ENCODE measurements around the gene CALHM5.
"Not testable (repeated sequence)": the region's sequence is repeated elsewhere in the genome, so short reads cannot be mapped to it uniquely, and the experiment has no call there.

Gene CALHM5, protein sequence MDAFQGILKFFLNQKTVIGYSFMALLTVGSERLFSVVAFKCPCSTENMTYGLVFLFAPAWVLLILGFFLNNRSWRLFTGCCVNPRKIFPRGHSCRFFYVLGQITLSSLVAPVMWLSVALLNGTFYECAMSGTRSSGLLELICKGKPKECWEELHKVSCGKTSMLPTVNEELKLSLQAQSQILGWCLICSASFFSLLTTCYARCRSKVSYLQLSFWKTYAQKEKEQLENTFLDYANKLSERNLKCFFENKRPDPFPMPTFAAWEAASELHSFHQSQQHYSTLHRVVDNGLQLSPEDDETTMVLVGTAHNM

DNA sequence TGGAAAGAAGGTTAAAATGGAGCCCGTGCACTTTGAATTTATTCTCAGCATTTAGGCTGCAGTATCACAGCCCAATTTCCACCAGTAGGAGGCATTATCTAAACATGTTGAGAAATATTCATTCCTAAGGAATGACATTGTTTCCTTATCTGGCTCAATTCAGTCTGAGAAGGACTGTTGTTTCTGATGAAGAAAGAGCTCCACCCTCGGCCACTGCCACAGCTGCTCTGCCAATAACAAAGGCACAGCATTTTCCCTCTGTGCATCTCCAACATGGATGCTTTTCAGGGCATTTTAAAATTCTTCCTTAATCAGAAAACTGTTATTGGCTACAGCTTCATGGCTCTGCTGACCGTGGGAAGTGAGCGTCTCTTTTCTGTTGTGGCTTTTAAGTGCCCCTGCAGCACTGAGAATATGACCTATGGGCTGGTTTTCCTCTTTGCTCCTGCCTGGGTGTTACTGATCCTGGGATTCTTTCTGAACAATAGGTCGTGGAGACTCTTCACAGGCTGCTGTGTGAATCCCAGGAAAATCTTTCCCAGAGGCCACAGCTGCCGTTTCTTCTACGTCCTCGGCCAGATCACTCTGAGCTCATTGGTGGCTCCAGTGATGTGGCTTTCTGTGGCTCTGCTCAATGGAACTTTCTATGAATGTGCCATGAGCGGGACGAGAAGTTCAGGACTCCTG is at the start of gene CALHM5:
Gene CALHM5 (plus strand): TSS at position 216 of the 687 bp plus-strand sequence. CDS start 58 bp downstream, at position 274.
- no peak for DNase-seq (ENCODE audit: low read depth in 3 of 3, low spot score in 1 of 3)

DNA sequence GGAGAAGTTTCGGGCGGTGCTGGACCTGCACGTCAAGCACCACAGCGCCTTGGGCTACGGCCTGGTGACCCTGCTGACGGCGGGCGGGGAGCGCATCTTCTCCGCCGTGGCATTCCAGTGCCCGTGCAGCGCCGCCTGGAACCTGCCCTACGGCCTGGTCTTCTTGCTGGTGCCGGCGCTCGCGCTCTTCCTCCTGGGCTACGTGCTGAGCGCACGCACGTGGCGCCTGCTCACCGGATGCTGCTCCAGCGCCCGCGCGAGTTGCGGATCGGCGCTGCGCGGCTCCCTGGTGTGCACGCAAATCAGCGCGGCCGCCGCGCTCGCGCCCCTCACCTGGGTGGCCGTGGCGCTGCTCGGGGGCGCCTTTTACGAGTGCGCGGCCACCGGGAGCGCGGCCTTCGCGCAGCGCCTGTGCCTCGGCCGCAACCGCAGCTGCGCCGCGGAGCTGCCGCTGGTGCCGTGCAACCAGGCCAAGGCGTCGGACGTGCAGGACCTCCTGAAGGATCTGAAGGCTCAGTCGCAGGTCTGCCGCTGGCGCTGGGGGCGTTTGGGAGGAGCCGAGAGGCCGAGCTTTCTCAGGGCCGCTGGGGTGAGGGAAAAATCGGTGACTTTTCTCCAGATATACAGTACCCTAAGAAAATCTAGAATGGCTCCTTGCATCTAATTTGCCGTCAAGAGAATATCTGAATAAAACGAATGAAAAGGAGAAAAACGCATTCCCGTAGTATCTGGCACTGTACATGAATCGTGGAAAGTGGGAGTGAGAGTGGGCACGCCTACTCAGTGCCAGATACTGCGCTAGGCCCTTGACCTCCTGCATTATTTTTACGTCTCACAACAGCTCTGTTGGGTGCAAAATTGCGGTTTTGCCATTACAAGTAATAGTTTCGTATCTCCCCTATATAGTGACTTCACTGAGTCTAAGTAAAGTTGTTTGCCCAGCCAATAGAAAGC is 49.2 kb upstream of the CALHM5 start:
- DNase-seq (ENCODE audit: low read depth in 3 of 3, low spot score in 1 of 3) = peak in 2 of 3 donors; percentile 14 to 18

DNA sequence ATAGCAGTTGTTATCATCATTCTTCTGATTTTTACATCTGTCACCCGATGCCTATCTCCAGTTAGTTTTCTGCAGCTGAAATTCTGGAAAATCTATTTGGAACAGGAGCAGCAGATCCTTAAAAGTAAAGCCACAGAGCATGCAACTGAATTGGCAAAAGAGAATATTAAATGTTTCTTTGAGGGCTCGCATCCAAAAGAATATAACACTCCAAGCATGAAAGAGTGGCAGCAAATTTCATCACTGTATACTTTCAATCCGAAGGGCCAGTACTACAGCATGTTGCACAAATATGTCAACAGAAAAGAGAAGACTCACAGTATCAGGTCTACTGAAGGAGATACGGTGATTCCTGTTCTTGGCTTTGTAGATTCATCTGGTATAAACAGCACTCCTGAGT is 48.1 kb upstream of the CALHM5 start:
- no peak for DNase-seq (ENCODE audit: low read depth in 3 of 3, low spot score in 1 of 3)

DNA sequence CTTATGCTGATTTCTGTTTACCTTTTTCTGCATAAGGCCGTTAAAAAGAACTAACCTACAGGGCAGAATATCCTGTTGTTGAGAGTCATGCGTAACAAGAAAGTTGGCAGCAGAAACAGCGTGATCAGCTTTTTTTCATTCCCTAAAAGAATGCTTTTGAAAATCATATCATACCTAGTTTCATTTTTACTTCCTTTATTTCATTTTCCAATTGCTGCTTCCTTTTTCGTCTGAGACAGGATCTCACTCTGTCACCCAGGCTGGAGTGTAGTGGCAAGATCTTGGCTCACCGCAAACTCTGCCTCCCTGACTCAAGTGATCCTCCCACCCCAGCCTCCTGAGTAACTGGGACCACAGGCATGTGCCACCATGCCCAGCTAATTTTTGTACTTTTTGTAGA is 46.2 kb upstream of the CALHM5 start:
- no peak for DNase-seq (ENCODE audit: low read depth in 3 of 3, low spot score in 1 of 3)

DNA sequence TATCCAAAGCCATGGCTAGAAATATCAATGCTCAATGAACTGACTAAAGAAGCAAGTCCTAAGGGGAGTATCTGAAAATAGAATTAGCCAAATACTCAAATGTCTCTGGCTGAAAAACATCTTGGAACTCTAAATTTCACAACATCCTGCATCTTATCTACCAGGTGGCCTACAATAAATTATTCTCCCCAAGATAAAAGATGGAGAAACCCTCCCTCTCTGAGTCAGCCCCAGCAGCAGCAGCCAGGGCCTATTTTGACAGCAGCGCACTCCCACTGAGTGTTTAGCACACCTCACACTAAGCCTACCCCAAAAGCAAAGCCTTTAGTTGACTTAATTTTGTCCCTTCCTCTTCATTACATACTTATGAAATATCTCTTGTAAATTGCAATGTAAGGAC is 44.3 kb upstream of the CALHM5 start:
- no peak for DNase-seq (ENCODE audit: low read depth in 3 of 3, low spot score in 1 of 3)

DNA sequence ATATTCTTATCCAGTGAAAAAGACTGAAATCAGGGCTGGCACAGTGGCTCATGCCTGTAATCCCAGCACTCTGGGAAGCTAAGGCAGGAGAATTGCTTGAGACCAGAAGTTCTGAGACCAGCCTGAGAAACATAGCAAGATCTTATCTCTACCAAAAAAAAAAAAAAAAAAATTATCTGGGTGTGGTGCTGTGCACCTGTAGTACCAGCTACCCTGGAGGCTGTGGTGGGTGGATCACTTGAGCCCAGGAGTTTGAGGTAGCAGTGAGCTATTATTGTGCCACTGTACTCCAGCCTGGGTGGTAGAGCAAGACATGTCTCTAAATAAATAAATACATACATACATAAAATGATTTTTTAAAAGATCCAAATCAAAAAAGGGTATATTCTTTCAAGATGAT is 43.9 kb upstream of the CALHM5 start:
- DNase-seq (ENCODE audit: low read depth in 3 of 3, low spot score in 1 of 3) = no peak

DNA sequence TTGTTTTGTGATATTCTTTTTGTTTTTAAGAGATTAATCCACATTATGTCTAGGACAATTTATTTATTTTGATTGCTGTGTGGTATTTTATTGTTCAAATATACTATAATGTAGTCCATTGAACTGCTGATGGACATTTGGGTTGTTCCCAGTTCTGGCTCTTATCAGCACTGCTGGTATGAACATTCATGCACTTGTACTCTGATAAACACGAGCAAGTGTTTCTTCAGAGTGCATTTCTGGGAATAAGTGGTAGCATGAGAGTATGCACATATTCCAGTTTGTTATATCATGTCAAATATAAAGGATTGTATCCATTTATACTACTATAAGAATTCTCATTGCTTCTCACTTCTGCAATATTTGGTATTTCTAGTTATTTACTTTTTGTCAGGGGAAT is 43.1 kb upstream of the CALHM5 start:
- DNase-seq (ENCODE audit: low read depth in 3 of 3, low spot score in 1 of 3) = no peak

DNA sequence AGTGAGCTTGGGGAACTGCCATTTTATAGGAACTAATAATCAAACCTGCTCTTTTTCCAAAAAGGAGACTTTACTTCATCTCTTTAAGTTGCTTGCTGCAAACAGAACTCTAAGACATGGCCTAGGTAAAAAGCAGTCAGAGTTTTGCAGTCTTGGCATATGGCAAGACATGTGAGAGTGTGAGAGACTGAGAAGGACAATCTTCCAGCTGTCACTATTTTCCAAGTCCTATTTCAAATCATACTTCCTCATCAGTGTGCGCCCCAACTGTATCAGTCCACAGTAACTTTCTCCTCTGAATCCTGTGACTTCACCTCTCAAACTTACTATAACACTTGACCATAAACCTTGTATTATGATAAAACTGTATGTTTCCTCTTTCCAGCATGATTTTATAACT is 39.9 kb upstream of the CALHM5 start:
- DNase-seq (ENCODE audit: low read depth in 3 of 3, low spot score in 1 of 3) = no peak

DNA sequence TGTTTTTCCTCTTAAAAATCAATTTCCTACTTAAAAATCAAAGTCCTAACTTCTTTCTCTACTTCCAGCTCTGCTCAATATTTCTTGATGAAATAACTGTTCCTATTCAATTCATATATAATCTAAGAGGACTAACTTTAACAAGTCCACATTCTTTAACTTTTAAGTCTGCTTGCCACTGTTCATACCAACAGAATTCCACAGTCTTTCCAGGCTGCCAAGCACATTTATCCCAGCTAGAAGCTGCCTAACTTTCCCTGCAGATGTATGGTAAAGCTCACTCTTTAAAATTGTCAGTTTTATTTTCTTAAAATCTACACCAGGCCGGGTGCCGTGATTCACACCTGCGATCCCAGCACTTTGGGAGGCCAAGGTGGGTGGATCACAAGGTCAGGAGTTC is 38.7 kb upstream of the CALHM5 start:
- DNase-seq (ENCODE audit: low read depth in 3 of 3, low spot score in 1 of 3) = no peak

DNA sequence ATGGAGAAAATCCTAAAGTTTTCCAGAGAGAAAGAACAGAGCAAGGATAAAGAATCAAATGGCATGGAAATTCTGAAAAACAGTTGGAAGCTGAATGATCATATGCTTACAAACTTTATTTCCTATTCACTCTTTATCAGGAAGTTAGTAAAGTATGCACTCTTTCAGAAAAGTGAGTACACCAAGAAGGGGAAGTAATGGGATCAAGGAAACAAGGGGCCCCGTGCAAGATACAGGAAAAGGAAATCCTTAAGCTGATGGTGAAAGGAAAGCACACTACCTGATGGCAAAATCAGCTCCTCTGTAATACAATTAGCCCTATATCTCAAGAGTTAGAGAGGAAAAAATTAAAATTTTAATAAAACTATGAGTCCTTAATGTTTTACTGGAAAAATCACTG is 36.3 kb upstream of the CALHM5 start:
- DNase-seq (ENCODE audit: low read depth in 3 of 3, low spot score in 1 of 3) = no peak

DNA sequence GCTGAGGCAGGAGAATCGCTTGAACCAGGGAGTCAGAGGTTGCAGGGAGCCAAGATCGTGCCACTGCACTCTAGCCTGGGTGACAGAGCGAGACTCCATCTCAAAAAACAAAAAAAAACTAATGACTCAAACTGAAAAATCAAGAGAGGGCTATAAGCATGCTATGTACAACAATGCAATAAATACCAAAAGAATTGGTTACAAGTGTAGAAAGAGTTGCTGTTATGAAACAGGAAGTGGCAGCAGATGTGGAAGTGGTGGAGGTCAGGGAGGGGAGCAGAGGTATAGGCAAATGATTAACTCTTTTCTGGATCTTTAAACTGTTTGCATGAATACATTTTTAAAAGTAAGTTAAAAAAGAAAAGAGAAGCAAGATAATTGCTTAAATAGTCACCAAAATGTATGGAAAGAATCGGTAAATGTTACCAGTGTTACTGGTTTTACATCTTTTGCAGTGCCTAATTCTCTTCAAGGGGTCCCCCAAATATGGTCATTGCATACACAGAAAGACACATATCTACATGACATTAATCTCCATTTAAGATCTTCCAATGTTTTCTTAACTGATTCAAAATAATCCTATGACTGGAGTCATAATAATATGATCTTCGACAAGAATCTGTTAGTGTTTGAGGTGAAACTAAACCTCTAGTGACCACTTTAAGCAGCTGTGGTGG is 35.3 kb upstream of the CALHM5 start:
- DNase-seq (ENCODE audit: low read depth in 3 of 3, low spot score in 1 of 3) = no peak

DNA sequence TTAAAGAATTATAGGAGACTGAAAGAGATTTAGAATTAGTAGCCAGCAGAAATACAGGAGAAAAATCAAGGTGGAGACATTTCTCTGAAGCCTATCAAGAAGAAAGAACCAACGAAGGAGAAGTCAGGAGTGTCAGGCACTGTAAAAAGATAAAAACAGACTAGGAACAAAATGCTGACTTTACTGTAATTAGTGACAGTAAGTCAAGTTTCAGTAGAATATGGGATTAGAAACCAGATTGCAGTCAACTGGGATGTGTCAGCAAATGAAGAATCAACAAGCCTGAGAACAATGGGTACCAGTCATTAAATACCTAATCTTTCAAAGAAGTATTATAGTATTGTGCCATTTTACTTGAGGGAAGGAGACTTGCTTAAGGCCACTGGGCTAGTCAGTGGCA is 28.7 kb upstream of the CALHM5 start:
- DNase-seq (ENCODE audit: low read depth in 3 of 3, low spot score in 1 of 3) = no peak

DNA sequence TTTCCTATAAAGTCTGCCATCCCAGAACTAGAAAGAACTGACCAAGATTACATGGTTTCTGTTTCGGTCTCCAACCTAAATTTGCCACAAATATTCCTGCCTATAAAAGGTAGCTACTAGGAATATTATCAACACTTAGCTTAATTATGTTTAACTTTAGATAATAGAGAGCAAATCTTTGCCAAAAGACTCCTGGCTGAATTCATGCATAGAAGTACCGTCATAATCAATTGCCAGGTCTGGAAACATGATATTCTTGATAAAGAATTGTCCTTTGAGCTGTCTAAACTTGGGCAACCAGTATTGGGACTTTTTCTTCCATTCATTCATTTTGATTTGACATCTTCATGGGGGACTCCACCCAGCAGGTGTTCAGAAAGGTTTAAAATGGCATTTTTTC is 27.8 kb upstream of the CALHM5 start:
- no peak for DNase-seq (ENCODE audit: low read depth in 3 of 3, low spot score in 1 of 3)

DNA sequence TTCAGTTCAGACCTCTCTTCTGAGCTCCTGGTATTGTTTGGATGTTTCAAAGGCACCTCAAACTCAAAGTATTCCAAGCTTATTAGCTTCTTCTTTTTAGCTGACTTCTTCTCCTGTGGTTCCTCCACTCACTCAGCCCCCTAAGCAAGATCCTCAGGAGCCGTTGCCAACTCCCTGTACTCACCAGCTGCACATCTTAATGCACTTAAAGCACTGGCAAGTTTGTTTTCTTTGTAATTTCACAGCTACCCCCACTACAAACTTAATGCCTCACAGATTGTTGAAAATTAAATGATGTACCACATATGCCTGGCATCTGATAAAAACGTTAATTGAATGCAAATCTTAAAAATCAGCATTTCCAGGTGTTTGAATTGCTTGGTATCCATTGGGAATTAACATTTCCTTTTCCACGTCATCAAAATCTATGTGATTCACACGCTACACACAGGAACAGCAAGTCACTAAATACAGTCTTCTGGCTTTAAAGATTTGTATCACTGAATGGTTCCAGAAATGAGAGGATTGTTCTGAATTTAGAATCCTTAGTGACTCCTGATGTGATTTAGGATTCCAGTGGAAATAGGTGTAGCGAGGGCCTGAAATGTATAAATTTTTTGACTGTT is 25.8 kb upstream of the CALHM5 start:
- no peak for DNase-seq (ENCODE audit: low read depth in 3 of 3, low spot score in 1 of 3)

DNA sequence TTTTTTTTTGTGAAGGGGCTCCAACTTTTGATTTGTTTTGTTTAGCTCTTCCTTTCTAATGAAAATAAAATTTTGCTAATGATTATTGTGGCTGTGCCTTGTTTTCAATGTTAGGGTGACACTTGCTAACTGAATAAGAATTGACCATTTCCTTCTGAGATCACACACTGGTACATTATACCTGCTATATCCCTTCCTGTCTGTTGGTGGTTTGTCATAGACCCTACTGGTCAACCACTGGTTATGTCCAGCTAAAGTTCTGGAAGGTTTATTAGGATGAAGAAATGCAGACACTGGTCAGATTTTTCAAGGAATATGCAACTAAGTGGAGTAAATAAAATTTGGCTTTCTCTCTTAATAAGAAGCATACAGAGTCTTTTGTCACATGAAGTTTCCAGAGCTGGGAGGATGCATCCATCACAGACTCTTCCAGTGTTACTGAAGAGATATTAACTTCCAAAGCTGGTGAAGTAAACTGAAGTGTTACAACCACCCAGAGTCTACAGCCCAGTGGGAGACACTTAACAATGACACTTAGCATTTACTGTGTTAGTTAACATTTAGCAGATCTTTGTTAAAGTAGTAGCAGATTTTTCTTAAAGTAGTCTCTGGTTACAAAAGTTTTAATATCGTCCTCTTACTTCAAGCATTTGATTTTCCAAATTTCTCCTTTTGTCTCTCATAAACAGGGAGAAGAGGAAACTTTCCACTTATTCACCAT is 19.7 kb upstream of the CALHM5 start:
- DNase-seq (ENCODE audit: low read depth in 3 of 3, low spot score in 1 of 3) = no peak

DNA sequence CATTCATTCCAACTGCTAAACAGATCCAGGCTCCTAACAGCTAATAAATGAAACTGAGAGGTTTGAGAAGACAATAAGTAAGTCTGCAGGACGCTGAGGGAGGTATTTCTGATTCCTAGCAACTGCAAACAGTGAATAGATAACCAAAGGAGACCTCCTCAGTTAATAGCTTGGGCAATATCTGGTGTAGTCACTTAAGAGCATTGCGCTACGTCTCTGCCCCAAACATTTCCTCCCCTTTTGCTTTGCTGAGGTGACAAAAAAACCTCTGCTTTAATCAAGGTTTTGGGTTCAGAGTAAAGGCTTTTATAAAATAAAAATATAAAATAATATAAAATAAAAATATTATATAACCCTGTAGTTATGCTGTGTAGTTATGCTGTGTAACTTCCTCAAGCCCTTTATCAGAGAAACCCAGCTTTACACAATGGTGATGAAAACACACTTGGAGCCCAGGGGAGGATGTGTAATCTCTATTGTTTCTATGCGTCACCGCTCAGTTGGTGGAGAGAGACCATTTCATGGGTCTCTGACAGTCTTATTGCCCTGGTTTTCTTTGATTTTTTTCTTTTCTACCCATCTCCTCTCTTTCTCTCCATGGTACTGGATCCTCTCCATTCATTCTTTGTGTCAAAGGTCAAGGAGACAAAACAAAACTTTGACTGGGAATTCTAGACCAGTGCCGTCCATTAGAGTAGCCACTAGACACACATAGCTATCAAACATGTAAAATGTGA is 18.9 kb upstream of the CALHM5 start:
- DNase-seq (ENCODE audit: low read depth in 3 of 3, low spot score in 1 of 3) = no peak

DNA sequence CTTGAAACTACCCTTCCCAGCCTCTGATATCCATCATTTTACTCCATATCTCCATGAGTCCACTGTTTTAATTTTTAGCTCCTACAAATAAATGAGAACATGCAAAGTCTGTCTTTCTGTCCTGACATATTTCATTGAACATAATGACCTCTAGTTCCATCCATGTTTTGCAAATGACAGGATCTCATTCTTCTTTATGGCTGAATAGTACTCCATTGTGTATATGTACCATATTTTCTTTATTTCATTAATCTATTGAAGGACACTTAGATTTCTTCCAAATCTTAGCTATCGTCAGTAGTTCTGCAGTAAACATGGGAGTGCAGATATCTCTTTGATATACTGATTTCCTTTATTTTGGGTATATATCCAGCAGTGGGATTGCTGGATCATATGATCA is 16.3 kb upstream of the CALHM5 start:
- DNase-seq (ENCODE audit: low read depth in 3 of 3, low spot score in 1 of 3) = not testable (repeated sequence)

DNA sequence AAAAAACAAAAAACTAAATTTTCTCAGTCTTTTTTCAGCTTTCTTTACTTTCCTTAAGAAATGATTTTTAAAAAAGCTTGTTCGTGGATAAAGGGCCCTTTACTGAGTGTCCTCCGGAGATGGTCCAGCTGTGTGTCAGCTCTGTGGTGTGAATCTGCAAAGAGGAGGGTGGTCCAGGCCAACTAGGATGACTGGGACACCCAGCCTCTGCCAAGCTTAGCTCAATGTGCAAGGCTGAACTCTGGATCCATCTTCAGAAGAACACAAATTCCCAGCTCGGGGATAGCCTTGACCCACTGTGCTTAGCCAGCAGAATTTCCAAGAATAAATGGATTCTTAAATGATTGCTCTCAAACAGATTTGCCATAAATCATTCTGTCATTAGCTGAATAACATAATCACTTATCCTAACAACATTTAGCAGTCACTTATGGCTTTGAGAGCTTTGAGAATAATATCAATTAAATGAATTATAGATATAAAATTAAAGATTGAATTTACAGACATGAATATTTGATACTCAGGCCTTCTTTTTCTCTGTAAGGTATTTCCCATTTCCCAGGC is 14.2 kb upstream of the CALHM5 start:
- DNase-seq (ENCODE audit: low read depth in 3 of 3, low spot score in 1 of 3) = no peak

DNA sequence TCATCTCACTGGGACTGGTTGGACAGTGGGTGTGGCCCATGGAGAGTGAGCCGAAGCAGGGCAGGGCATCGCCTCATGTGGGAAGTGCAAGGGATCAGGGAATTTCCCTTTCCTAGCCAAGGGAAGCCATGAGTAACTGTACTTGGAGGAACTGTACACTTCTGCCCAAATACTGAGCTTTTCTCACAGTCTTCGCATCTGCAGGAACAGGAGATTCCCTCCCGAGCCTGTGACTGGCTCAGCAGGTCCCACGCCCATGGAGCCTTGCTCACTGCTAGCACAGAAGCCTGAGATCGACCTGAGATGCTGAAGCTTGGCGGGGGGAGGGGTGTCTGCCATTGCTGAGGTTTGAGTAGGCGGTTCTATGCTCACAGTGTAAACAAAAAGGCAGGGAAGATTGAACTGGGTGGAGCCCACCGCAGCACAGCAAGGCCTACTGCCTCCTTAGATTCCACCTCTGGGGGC is 10.4 kb upstream of the CALHM5 start:
- DNase-seq (ENCODE audit: low read depth in 3 of 3, low spot score in 1 of 3) = no peak
